22Rv1 (cell line): ENCODE results near the gene WNT4.

Source experiments
- CTCF ChIP-seq: fragments of 450-650 bp; IDR thresholded peaks from 2 replicates; pipeline ENCODE4 v1.5.1; 2017; ENCODE audit warnings: mild to moderate bottlenecking
- ZFX ChIP-seq: fragments of 450-650 bp; IDR thresholded peaks from 2 replicates; pipeline ENCODE4 v1.6.1; 2017; ENCODE audit warnings: antibody characterized with exemption, borderline replicate concordance

GRCh38 chr1:22090867-22091266 is 52.0 kb downstream of the WNT4 start:
- no peak for TF ChIP-seq CTCF
- TF ChIP-seq ZFX, result no peak
